Measurements from ENCODE around the gene TMEM132D.
"Not testable (repeated sequence)": the region's sequence is repeated elsewhere in the genome, so short reads cannot be mapped to it uniquely, and the experiment has no call there.

The TMEM132D gene

GRCh38 chr12:129241852-129242251 lies 662.0 kb downstream of the TMEM132D start:
- no peak for DNase-seq (ENCODE audit: low spot score)

GRCh38 chr12:129237881-129238280 lies 665.9 kb downstream of the TMEM132D start:
- no peak for DNase-seq (ENCODE audit: low spot score)

GRCh38 chr12:129234209-129234608 lies 669.6 kb downstream of the TMEM132D start:
- DNase-seq (ENCODE audit: low spot score): no peak

- no peak for DNase-seq (ENCODE audit: low spot score)
These were observed 672.3 kb downstream of the TMEM132D start for GRCh38 chr12:129231491-129231890.

- no peak for DNase-seq (ENCODE audit: low spot score)
These were observed 672.8 kb downstream of the TMEM132D start for GRCh38 chr12:129230995-129231394.

GRCh38 chr12:129226851-129227250 lies 677.0 kb downstream of the TMEM132D start:
- DNase-seq (ENCODE audit: low spot score): no peak

- DNase-seq (ENCODE audit: low spot score): no peak
These were observed 677.8 kb downstream of the TMEM132D start for GRCh38 chr12:129226005-129226404.

- no peak for DNase-seq (ENCODE audit: low spot score)
These were observed 688.3 kb downstream of the TMEM132D start for GRCh38 chr12:129215556-129215955.

- no peak for DNase-seq (ENCODE audit: low spot score)
These were observed 690.3 kb downstream of the TMEM132D start for GRCh38 chr12:129213551-129213950.

GRCh38 chr12:129211862-129212630 lies 691.8 kb downstream of the TMEM132D start:
- no peak for DNase-seq (ENCODE audit: low spot score)

- DNase-seq (ENCODE audit: low spot score): no peak
These were observed 695.3 kb downstream of the TMEM132D start for GRCh38 chr12:129208566-129208965.

GRCh38 chr12:129207084-129207483 lies 696.7 kb downstream of the TMEM132D start:
- DNase-seq (ENCODE audit: low spot score): no peak

- no peak for DNase-seq (ENCODE audit: low spot score)
These were observed 700.4 kb downstream of the TMEM132D start for GRCh38 chr12:129203456-129203855.

- no peak for DNase-seq (ENCODE audit: low spot score)
These were observed 701.6 kb downstream of the TMEM132D start for GRCh38 chr12:129202109-129202814.

GRCh38 chr12:129201029-129201428 lies 702.8 kb downstream of the TMEM132D start:
- no peak for DNase-seq (ENCODE audit: low spot score)

GRCh38 chr12:129200576-129200975 lies 703.2 kb downstream of the TMEM132D start:
- DNase-seq (ENCODE audit: low spot score): no peak

- no peak for DNase-seq (ENCODE audit: low spot score)
These were observed 706.9 kb downstream of the TMEM132D start for GRCh38 chr12:129196927-129197326.

GRCh38 chr12:129195081-129195480 lies 708.7 kb downstream of the TMEM132D start:
- DNase-seq (ENCODE audit: low spot score): no peak

GRCh38 chr12:129193263-129193871 lies 710.5 kb downstream of the TMEM132D start:
- DNase-seq (ENCODE audit: low spot score): no peak

GRCh38 chr12:129190827-129191226 lies 713.0 kb downstream of the TMEM132D start:
- DNase-seq (ENCODE audit: low spot score): no peak

- not testable (repeated sequence) for DNase-seq (ENCODE audit: low spot score)
These were observed 713.9 kb downstream of the TMEM132D start for GRCh38 chr12:129189879-129190278.

GRCh38 chr12:129186952-129187351 lies 716.9 kb downstream of the TMEM132D start:
- DNase-seq (ENCODE audit: low spot score): no peak

GRCh38 chr12:129185855-129186254 lies 718.0 kb downstream of the TMEM132D start:
- DNase-seq (ENCODE audit: low spot score): no peak
